DOHH2 (cell line): ENCODE data around the gene IRF9.

ENCODE experiments used
- EZH2phosphoT487 ChIP-seq: fragments of 200-600 bp; sonication (generic); IDR thresholded peaks from 2 replicates; pipeline ENCODE4 v1.6.1; 2017; ENCODE audit warnings: borderline replicate concordance, mild to moderate bottlenecking, antibody characterized with exemption, low read length, moderate library complexity, mixed read lengths
- TF ChIP-seq, protein P1 (sequence below): fragments of 200-600 bp; sonication (generic); IDR thresholded peaks from one replicate; pipeline ENCODE4 v1.5.1; 2014; ENCODE audit warnings: antibody characterized with exemption, mild to moderate bottlenecking, low read depth, low read length; ENCODE audit not compliant: poor library complexity, severe bottlenecking

DNA sequence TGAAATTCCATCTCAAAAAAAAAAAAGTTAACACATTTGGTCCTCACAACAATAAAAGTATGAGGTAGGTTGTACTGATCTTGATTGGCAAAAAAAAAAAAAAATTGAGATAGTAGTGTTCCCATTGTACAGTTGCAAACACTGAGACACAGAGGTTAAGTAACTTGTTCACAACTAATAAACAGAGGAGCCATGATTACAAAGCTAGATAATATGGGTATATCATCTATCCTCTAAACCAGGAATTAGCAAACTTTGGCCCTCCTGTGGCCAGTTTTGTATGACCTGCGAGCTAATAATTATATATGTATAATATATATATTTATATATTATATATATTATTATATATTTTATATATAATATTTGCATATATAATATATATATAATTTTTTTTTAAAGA lies 27.3 kb upstream of the IRF9 start:
- TF ChIP-seq, protein P1, sequence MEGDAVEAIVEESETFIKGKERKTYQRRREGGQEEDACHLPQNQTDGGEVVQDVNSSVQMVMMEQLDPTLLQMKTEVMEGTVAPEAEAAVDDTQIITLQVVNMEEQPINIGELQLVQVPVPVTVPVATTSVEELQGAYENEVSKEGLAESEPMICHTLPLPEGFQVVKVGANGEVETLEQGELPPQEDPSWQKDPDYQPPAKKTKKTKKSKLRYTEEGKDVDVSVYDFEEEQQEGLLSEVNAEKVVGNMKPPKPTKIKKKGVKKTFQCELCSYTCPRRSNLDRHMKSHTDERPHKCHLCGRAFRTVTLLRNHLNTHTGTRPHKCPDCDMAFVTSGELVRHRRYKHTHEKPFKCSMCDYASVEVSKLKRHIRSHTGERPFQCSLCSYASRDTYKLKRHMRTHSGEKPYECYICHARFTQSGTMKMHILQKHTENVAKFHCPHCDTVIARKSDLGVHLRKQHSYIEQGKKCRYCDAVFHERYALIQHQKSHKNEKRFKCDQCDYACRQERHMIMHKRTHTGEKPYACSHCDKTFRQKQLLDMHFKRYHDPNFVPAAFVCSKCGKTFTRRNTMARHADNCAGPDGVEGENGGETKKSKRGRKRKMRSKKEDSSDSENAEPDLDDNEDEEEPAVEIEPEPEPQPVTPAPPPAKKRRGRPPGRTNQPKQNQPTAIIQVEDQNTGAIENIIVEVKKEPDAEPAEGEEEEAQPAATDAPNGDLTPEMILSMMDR, result no peak
- no peak for TF ChIP-seq EZH2phosphoT487
